NCI-H2196 (cell line): ENCODE results near the gene PCDHGB5.
"Not testable (repeated sequence)": the region's sequence is repeated elsewhere in the genome, so short reads cannot be mapped to it uniquely, and the experiment has no call there.

Experiments used
- DNase-seq: peaks from one replicate; lab custom pipeline; 2025; ENCODE audit not compliant: unreplicated experiment; lab: John Stamatoyannopoulos, UW

The PCDHGB5 gene

DNA sequence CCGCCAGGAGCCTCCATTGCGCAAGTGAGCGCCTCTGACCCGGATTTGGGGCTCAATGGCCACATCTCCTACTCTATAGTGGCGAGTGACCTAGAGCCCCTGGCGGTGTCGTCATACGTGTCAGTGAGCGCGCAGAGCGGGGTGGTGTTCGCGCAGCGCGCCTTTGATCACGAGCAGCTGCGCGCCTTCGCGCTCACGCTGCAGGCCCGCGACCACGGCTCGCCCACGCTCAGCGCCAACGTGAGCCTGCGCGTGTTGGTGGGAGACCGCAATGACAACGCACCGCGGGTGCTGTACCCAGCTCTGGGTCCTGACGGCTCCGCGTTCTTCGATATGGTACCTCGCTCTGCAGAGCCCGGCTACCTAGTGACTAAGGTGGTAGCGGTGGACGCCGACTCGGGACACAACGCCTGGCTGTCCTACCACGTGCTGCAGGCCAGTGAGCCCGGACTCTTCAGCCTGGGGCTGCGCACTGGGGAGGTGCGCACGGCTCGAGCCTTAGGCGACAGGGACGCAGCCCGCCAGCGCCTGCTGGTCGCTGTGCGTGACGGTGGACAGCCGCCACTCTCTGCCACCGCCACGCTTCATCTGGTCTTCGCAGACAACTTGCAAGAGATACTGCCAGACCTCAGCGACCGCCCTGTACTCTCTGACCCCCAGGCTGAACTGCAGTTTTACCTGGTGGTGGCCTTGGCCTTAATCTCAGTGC, 12.0 kb downstream of the PCDHGB5 start:
- no peak for DNase-seq

DNA sequence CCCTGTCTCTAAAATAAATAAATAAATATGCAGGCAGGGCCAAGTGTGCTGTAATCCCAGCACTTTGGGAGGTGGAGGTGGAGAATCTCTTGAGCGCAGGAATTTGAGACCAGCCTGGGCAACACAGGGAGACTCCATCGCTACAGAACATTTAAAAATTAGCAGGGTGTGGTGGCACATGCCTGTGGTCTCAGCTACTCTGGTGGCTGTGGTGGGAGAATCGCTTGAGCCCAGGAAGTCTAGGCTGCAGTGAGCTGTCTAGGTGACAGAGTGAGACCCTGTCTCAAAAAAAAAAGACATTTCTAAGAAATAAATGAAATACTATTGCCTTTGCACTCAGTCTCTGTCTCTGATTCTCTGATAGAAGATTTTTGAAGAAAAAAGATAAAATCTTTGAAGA, 13.8 kb downstream of the PCDHGB5 start:
- no peak for DNase-seq

DNA sequence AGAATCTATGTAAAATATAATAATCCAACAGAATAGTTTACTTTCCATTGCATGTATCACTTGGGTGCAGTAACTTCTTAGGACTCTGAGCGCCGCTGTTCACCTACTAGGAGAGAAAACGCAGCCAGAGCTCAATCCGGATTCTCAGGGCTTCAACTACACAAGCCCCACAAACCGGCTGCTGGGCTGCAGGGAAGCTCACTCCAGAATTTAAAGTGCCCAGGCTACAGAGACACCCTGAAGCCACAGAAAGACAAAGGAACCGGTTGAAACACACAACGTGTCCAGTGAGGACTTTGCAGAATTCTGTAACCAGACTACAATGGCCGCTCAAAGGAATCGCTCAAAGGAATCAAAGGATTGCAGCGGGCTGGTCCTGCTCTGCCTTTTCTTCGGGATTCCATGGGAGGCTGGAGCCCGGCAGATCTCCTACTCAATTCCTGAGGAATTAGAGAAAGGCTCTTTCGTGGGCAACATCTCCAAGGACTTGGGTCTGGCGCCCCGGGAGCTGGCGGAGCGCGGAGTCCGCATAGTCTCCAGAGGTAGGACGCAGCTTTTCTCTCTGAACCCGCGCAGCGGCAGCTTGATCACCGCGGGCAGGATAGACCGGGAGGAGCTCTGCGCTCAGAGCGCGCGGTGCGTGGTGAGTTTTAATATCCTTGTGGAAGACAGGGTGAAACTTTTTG, 15.2 kb downstream of the PCDHGB5 start, which contains the start of gene PCDHGA10:
TSS of gene PCDHGA10 (plus strand) at position 134 of the 686 bp plus-strand sequence. CDS start at position 323, 189 bp downstream.
- DNase-seq: no peak

DNA sequence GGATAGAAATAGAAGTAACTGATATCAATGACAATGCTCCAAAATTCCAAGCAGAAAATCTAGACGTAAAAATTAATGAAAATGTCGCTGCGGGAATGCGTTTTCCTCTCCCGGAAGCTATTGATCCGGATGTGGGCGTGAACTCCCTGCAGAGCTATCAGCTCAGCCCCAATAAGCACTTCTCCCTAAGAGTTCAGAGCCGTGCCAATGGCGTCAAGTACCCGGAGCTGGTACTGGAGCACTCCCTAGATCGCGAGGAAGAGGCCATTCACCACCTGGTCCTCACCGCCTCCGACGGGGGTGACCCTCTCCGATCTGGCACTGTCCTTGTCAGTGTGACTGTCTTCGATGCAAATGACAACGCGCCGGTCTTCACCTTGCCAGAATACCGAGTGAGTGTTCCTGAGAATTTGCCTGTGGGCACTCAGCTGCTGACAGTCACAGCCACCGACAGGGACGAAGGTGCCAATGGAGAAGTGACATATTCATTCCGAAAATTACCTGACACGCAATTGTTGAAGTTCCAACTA, 15.9 kb downstream of the PCDHGB5 start:
- DNase-seq: no peak

- not testable (repeated sequence) for DNase-seq
These were observed 17.0 kb downstream of the PCDHGB5 start for GRCh38 chr5:141414548-141415274.

GRCh38 chr5:141415275-141415618, 17.5 kb downstream of the PCDHGB5 start:
- not testable (repeated sequence) for DNase-seq

DNA sequence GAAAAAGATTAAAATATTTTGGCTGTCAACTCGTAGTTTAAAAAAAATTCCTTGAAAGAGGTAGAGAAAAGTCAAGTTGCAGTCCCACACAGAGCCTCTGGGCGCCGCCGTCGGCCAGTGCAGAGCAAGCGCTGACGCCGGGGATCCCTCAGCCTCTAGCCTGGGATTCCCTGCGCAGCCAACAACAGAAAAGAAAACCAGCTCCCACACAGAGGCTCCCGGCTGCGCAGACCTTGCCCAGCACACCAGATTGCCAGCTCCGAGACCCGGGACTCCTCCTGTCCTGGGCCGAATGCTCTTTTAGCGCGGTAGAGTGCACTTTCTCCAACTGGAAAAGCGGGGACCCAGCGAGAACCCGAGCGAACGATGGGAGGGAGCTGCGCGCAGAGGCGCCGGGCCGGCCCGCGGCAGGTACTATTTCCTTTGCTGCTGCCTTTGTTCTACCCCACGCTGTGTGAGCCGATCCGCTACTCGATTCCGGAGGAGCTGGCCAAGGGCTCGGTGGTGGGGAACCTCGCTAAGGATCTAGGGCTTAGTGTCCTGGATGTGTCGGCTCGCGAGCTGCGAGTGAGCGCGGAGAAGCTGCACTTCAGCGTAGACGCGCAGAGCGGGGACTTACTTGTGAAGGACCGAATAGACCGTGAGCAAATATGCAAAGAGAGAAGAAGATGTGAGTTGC, 19.9 kb downstream of the PCDHGB5 start, which contains the start of gene PCDHGB7:
TSS of gene PCDHGB7 (plus strand) at position 184 of the 679 bp plus-strand sequence. CDS start at position 367, 183 bp downstream.
- not testable (repeated sequence) for DNase-seq

DNA sequence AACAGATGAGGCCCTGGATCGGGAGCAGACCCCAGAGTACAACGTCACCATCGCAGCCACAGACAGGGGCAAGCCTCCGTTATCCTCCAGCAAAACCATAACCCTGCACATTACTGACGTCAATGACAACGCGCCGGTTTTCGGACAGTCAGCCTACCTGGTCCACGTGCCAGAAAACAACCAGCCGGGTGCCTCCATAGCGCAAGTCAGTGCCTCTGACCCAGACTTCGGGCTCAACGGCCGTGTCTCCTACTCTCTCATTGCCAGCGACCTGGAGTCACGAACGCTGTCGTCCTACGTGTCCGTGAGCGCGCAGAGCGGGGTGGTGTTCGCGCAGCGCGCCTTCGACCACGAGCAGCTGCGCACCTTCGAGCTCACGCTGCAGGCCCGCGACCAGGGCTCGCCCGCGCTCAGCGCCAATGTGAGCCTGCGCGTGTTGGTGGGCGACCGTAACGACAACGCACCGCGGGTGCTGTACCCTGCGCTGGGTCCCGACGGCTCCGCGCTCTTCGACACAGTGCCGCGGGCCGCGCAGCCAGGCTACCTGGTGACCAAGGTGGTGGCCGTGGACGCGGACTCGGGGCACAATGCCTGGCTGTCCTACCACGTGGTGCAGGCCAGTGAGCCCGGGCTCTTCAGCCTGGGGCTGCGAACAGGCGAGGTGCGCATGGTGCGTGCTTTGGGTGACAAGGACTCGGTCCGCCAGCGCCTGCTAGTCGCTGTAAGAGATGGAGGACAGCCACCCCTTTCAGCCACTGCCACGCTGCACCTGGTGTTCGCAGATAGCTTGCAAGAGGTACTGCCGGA, 21.5 kb downstream of the PCDHGB5 start:
- no peak for DNase-seq

DNA sequence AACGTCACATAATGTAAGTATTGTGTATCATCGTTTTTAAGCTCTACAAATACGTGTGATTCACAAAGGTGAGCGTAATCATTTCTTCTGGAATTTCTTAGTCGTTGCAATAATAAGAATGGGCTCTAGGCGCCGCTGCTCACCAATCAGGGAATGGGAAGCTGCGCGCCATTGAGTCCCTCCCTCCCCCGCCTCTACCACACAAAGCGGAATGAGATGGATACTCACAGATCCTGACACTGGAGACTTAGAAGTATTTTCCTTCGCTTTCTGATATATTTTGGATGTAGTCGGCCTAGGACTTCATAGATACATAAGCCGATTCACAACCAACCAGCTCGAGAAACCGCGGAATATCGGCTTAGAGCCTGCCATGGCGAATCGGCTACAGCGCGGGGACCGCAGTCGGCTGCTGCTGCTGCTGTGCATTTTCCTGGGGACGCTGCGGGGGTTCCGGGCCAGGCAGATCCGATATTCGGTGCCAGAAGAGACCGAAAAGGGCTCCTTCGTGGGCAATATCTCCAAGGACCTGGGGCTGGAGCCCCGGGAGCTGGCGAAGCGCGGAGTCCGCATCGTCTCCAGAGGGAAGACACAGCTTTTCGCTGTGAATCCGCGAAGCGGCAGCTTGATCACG, 23.2 kb downstream of the PCDHGB5 start, which contains the start of gene PCDHGA11:
TSS of gene PCDHGA11 (plus strand) at position 197 of the 634 bp plus-strand sequence. CDS start at position 374, 177 bp downstream.
- DNase-seq: no peak

GRCh38 chr5:141421489-141421855, 23.7 kb downstream of the PCDHGB5 start:
- DNase-seq: no peak

DNA sequence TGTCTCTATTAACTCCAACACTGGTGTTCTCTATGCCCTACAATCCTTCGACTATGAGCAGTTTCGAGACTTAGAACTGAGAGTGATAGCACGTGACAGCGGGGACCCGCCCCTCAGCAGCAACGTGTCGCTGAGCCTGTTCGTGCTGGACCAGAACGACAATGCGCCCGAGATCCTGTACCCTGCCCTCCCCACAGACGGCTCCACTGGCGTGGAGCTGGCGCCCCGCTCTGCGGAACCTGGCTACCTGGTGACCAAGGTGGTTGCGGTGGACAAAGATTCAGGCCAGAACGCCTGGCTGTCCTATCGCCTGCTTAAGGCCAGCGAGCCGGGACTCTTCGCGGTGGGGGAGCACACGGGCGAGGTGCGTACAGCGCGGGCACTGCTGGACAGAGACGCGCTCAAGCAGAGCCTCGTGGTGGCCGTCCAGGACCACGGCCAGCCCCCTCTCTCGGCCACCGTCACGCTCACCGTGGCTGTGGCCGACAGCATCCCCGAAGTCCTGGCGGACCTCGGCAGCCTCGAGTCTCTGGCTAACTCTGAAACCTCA, 25.1 kb downstream of the PCDHGB5 start:
- DNase-seq: no peak

DNA sequence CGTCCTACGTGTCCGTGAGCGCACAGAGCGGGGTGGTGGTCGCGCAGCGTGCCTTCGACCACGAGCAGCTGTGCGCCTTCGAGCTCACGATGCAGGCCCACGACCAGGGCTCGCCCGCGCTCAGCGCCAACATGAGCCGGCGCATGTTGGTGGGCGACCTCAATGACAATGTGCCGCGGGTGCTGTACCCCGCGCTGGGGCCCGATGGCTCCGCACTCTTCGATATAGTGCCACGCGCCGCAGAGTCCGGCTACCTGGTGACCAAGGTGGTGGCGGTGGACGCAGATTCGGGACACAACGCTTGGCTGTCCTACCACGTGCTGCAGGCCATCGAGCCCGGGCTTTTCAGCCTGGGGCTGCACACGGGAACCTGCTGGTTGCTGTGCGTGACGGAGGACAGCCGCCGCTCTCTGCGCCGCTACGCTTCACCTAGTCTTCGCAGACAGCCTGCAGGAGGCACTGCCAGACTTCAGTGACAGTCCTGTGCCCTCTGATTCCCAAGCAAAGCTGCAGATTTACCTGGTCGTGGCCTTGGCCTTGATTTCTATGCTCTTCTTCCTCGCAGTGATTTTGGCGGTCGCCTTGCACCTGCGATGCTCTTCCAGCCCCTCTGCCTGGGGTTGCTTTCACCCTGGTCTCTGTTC, 30.2 kb downstream of the PCDHGB5 start:
- no peak for DNase-seq

GRCh38 chr5:141430332-141431113, 32.8 kb downstream of the PCDHGB5 start, which contains the start of gene PCDHGA12:
Gene PCDHGA12 (plus strand): TSS chr5:141430507. CDS start chr5:141430760, 253 bp downstream.
- DNase-seq: no peak

GRCh38 chr5:141431286-141431685, 33.5 kb downstream of the PCDHGB5 start:
- DNase-seq: no peak

DNA sequence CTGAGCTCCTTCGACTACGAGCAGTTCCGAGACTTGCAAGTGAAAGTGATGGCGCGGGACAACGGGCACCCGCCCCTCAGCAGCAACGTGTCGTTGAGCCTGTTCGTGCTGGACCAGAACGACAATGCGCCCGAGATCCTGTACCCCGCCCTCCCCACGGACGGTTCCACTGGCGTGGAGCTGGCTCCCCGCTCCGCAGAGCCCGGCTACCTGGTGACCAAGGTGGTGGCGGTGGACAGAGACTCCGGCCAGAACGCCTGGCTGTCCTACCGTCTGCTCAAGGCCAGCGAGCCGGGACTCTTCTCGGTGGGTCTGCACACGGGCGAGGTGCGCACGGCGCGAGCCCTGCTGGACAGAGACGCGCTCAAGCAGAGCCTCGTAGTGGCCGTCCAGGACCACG, 34.6 kb downstream of the PCDHGB5 start:
- DNase-seq: not testable (repeated sequence)

DNA sequence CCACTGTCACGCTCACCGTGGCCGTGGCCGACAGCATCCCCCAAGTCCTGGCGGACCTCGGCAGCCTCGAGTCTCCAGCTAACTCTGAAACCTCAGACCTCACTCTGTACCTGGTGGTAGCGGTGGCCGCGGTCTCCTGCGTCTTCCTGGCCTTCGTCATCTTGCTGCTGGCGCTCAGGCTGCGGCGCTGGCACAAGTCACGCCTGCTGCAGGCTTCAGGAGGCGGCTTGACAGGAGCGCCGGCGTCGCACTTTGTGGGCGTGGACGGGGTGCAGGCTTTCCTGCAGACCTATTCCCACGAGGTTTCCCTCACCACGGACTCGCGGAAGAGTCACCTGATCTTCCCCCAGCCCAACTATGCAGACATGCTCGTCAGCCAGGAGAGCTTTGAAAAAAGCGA, 35.0 kb downstream of the PCDHGB5 start:
- not testable (repeated sequence) for DNase-seq

GRCh38 chr5:141434006-141434405, 36.3 kb downstream of the PCDHGB5 start:
- DNase-seq: no peak

GRCh38 chr5:141437221-141437620, 39.5 kb downstream of the PCDHGB5 start:
- DNase-seq: no peak
